H7 (cell line): ENCODE data around the gene ANLN. TPM values are rescaled to one million over a fixed set of nuclear protein-coding genes. Genes with fewer than 3 reads are reported as not detected.
"Not testable (repeated sequence)": the region's sequence is repeated elsewhere in the genome, so short reads cannot be mapped to it uniquely, and the experiment has no call there.

ENCODE experiments used
- DNase-seq: peaks from one replicate; pipeline ENCODE4 v3.0.0; 2012
- H3K27me3 ChIP-seq: 2 replicates; pipeline ENCODE4 v1.6.0; 2011; ENCODE audit warnings: mild to moderate bottlenecking, low read length; ENCODE audit not compliant: control insufficient read depth, insufficient read depth
- H3K36me3 ChIP-seq: replicated peaks from 2 replicates; pipeline ENCODE4 v1.5.1; 2011; ENCODE audit warnings: low read length; ENCODE audit not compliant: control insufficient read depth, insufficient read depth
- H3K4me3 ChIP-seq: 2 replicates; pipeline ENCODE4 v1.5.1; 2011; ENCODE audit warnings: low read depth, mild to moderate bottlenecking, control low read depth, low read length, moderate library complexity; ENCODE audit not compliant: insufficient read depth
- total RNA-seq: library from RNA; depleted of rRNA; stranded (reverse); fragments of >200 nt; shearing (Covaris generic); gene quantifications from 2 replicates; pipeline ENCODE4 v1.2.3, GENCODE V29; 2014

Gene ANLN
- total RNA-seq, 1 experiment from 2014 or later, result 104 TPM

GRCh38 chr7:36455646-36456045 lies 66.0 kb downstream of the ANLN start:
- Histone ChIP-seq H3K4me3 (no peak overlapping the region), H3K36me3 (no peaks in the 10 kb centered on the region; the same call in none of the 2 replicates), H3K27me3 (no peaks in the 10 kb centered on the region)
- no peak for DNase-seq

- H3K4me3 ChIP-seq, result no peak overlapping the region
- H3K27me3 ChIP-seq, result no peaks in the 10 kb centered on the region
- no peaks in the 10 kb centered on the region; the same call in none of the 2 replicates for H3K36me3 ChIP-seq
- DNase-seq, result no peak
Observed at GRCh38 chr7:36456138-36456537, 66.5 kb downstream of the ANLN start.

- no peak for DNase-seq
- H3K36me3 ChIP-seq, result no peaks in the 10 kb centered on the region; the same call in none of the 2 replicates
- no peaks in the 10 kb centered on the region for H3K27me3 ChIP-seq
- H3K4me3 ChIP-seq, result no peak overlapping the region
Observed at GRCh38 chr7:36456548-36456947, 66.9 kb downstream of the ANLN start.

- no peak overlapping the region for H3K4me3 ChIP-seq
- H3K36me3 ChIP-seq, result no peaks in the 10 kb centered on the region
- H3K27me3 ChIP-seq, result no peaks in the 10 kb centered on the region
- DNase-seq, result no peak
Observed at GRCh38 chr7:36459236-36459960, 69.7 kb downstream of the ANLN start.

- Histone ChIP-seq H3K4me3 (no peak overlapping the region), H3K27me3 (no peaks in the 10 kb centered on the region), H3K36me3 (no peaks in the 10 kb centered on the region)
- DNase-seq, result no peak
Observed at GRCh38 chr7:36460811-36461429, 71.3 kb downstream of the ANLN start.

- Histone ChIP-seq H3K27me3 (no peaks in the 10 kb centered on the region), H3K36me3 (no peaks in the 10 kb centered on the region)
Observed at GRCh38 chr7:36462551-36463137, 73.0 kb downstream of the ANLN start.

GRCh38 chr7:36464271-36464670 lies 74.6 kb downstream of the ANLN start:
- no peak for DNase-seq
- H3K36me3 ChIP-seq, result no peaks in the 10 kb centered on the region
- no peak overlapping the region for H3K4me3 ChIP-seq
- H3K27me3 ChIP-seq, result no peaks in the 10 kb centered on the region

More at GRCh38 chr7:36462551-36463137, 73.0 kb downstream of the ANLN start:
- no peak for DNase-seq
- H3K4me3 ChIP-seq, result no peak overlapping the region

GRCh38 chr7:36466001-36466400 lies 76.3 kb downstream of the ANLN start:
- H3K27me3 ChIP-seq, H3K4me3 ChIP-seq, DNase-seq, H3K36me3 ChIP-seq: not testable (repeated sequence)

GRCh38 chr7:36468370-36469101 lies 78.9 kb downstream of the ANLN start:
- no peak for DNase-seq
- Histone ChIP-seq H3K27me3 (no peaks in the 10 kb centered on the region), H3K36me3 (no peaks in the 10 kb centered on the region), H3K4me3 (no peak overlapping the region)

GRCh38 chr7:36469236-36469635 lies 79.6 kb downstream of the ANLN start:
- no peaks in the 10 kb centered on the region for H3K27me3 ChIP-seq
- no peak for DNase-seq
- H3K4me3 ChIP-seq, result no peak overlapping the region
- no peaks in the 10 kb centered on the region for H3K36me3 ChIP-seq

- Histone ChIP-seq H3K4me3 (no peak overlapping the region), H3K27me3 (no peaks in the 10 kb centered on the region), H3K36me3 (no peaks in the 10 kb centered on the region)
- no peak for DNase-seq
Observed at GRCh38 chr7:36472141-36472729, 82.6 kb downstream of the ANLN start.

- Histone ChIP-seq H3K4me3 (no peak overlapping the region), H3K27me3 (no peaks in the 10 kb centered on the region), H3K36me3 (no peaks in the 10 kb centered on the region)
- DNase-seq, result peak; percentile 24
Observed at GRCh38 chr7:36473454-36474282, 84.0 kb downstream of the ANLN start.

- no peak for DNase-seq
- no peaks in the 10 kb centered on the region for H3K36me3 ChIP-seq
- H3K4me3 ChIP-seq, result no peak overlapping the region
- no peaks in the 10 kb centered on the region for H3K27me3 ChIP-seq
Observed at GRCh38 chr7:36474283-36475010, 84.8 kb downstream of the ANLN start.
